ENCODE data around the gene TBC1D19. TPM values are rescaled to one million over a fixed set of nuclear protein-coding genes. Genes with fewer than 3 reads are reported as not detected.

Gene TBC1D19
- total and polyA plus RNA-seq, 9 of the 15 experiments (the other 6 are each of a cell fraction or from before 2014, with no cell fraction given), result 0.73 to 5.6 (median 3.7) TPM

DNA sequence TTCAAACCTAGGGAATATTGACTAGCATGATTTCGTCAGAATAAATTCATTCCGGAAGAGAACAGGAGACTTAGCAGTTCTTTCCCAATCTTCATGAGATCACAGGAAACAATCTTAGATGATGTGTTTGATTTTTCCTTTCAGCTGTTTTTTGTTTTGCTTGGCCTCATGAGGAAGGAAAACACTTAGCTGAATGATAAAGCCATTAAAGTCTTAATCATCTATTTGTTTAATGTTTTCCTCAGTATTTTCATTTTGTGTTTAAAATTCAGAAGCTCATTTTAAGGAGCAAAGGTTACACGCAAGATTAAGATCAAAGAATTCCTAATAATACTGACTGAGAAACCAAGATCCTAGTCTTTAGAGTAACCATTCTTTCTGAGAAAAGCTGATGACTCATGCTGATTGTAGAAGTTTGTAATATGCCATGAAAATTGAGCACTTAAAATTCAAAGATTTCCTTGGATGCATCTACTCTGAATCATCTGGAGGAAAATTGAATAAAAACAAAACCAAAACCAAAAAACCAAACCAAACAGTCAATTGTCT lies 15.4 kb upstream of the TBC1D19 start (continued):
- TF ChIP-seq ZNF445 (CRISPR knock-in tag; IDR thresholded peaks at IDR 0.05; ENCODE audit: low read depth) (no peak), NFE2 (IDR thresholded peaks at IDR 0.05; ENCODE audit: low read depth) (peak; percentile 47), ARID1B (IDR thresholded peaks at IDR 0.05) (peak; percentile 59), HOXB6 (CRISPR knock-in tag; IDR thresholded peaks at IDR 0.05; ENCODE audit: borderline replicate concordance) (no peak), NR2C2 (CRISPR knock-in tag; IDR thresholded peaks at IDR 0.05) (no peak), NR2C2 (tag; IDR thresholded peaks at IDR 0.05) (peak; percentile 55), SRSF3 (IDR thresholded peaks at IDR 0.05; ENCODE audit: insufficient read depth, low read length) (no peak)

- Histone ChIP-seq H3K4me2 (ENCODE audit: insufficient read depth, low read length) (no peak overlapping the region), H3K4me3 (no peak overlapping the region), H3K9me1 (ENCODE audit: control insufficient read depth, insufficient read depth, low read length) (no peaks in the 10 kb centered on the region), H3K4me1 (replicated peaks in 1 of 2; ENCODE audit: control insufficient read depth in 2 of 2, insufficient read depth in 2 of 2, low read length in 2 of 2) (peaks cover 0 to 4% of the 10 kb centered on the region in 2 experiments; a peak in 2 of 5 replicates), H3K9ac (ENCODE audit: insufficient read depth in 1 of 2, low read depth in 2 of 2, low read length in 2 of 2) (no peak overlapping the region), H3K9me3 (replicated peaks; ENCODE audit: control insufficient read depth, insufficient read depth, low read depth, low read length) (no peaks in the 10 kb centered on the region), H3K27ac (ENCODE audit: extremely low read depth, low read depth, low read length) (no peak overlapping the region), H3K27me3 (ENCODE audit: control insufficient read depth in 2 of 2, insufficient read depth in 2 of 2, low read length in 2 of 2) (no peaks in the 10 kb centered on the region), H2AFZ (ENCODE audit: low read depth, low read length) (no peak overlapping the region), H4K20me1 (replicated peaks; ENCODE audit: control insufficient read depth, insufficient read depth, low read length) (no peaks in the 10 kb centered on the region), H3K79me2 (ENCODE audit: control insufficient read depth, insufficient read depth, low read length) (no peaks in the 10 kb centered on the region), H3K36me3 (ENCODE audit: control insufficient read depth, insufficient read depth, low read length) (no peaks in the 10 kb centered on the region)
- intact Hi-C loops (cut with micrococcal nuclease) (no loop called here), in situ Hi-C loops (cut with MboI) (no loop called here)
- WGBS (ENCODE audit: insufficient coverage, low coverage, missing lambda C conversion rate), result 14% methylated on average over 3 of the region's 3 CpGs
- CTCF ChIA-PET (ENCODE audit: low intra/inter-chr PET ratio), result no interaction called here
- POLR2A ChIA-PET, result interaction anchor here (0.7 kb wide), 1 partner anchor 30 kb away, joined by 3 read pairs; no protein-coding TSS in a partner anchor
- BruUV-seq (replicated peaks), result no TSS peak
- DNase-seq (ENCODE audit: extremely low read depth in 1 of 4, low spot score in 3 of 4) (no peak), ATAC-seq (no peak), FAIRE-seq (no peak)
- no peak for TF ChIP-seq MTA3 (IDR thresholded peaks at IDR 0.05; ENCODE audit: borderline replicate concordance)
- no peak for TF ChIP-seq RBM39 (optimal IDR thresholded peaks at IDR 0.05; ENCODE audit: low read depth, low read length)
- no peak for TF ChIP-seq ZNF511 (CRISPR knock-in tag; IDR thresholded peaks at IDR 0.05)
- no peak for TF ChIP-seq GABPA (tag; conservative IDR thresholded peaks at IDR 0.05; ENCODE audit: low read depth)
- TF ChIP-seq TCFL5 (CRISPR knock-in tag; conservative IDR thresholded peaks at IDR 0.05), result no peak
- no peak for TF ChIP-seq POLR3A (IDR thresholded peaks at IDR 0.05; ENCODE audit: borderline replicate concordance, extremely low read depth, insufficient read depth, insufficient read length)
Observed at GRCh38 chr4:26570596-26570995, 13.3 kb upstream of the TBC1D19 start.
